Measurements from ENCODE around the gene EDIL3.
A peak's percentile ranks its signal among the peaks of the same experiment; 100 is the strongest.
"Not testable (repeated sequence)": the region's sequence is repeated elsewhere in the genome, so short reads cannot be mapped to it uniquely, and the experiment has no call there.

EDIL3 gene

DNA sequence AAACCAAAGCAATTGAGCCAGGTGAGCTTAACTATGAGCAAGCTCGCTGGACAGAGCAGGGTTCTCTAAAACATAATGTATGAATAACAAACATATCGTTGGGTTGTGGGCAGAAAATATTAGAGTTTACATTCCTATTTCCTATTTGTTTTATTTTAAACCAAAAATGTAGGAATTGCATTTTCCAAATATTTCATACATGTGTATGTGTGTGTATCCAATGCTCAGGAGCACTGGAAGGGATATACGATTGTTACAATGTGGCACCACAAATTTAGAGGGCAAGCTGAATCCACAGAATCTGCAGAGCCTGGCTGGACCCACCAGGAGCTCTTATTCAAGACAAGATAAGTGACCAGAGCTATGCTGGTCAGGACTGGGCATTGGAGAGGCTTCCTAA is 338.7 kb downstream of the EDIL3 start:
- no peak for DNase-seq (ENCODE audit: low read depth)
- TF ChIP-seq, protein P1, sequence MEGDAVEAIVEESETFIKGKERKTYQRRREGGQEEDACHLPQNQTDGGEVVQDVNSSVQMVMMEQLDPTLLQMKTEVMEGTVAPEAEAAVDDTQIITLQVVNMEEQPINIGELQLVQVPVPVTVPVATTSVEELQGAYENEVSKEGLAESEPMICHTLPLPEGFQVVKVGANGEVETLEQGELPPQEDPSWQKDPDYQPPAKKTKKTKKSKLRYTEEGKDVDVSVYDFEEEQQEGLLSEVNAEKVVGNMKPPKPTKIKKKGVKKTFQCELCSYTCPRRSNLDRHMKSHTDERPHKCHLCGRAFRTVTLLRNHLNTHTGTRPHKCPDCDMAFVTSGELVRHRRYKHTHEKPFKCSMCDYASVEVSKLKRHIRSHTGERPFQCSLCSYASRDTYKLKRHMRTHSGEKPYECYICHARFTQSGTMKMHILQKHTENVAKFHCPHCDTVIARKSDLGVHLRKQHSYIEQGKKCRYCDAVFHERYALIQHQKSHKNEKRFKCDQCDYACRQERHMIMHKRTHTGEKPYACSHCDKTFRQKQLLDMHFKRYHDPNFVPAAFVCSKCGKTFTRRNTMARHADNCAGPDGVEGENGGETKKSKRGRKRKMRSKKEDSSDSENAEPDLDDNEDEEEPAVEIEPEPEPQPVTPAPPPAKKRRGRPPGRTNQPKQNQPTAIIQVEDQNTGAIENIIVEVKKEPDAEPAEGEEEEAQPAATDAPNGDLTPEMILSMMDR (conservative IDR thresholded peaks at IDR 0.05; ENCODE audit: control insufficient read depth, insufficient read depth, low read depth, low read length), result no peak

GRCh38 chr5:84036842-84037241 is 347.8 kb downstream of the EDIL3 start:
- no peak overlapping the region for H3K4me3 ChIP-seq (ENCODE audit: control insufficient read depth, low read depth, low read length)
- DNase-seq (ENCODE audit: low read depth), result no peak
- TF ChIP-seq, protein P1 (conservative IDR thresholded peaks at IDR 0.05; ENCODE audit: control insufficient read depth, insufficient read depth, low read depth, low read length), result no peak

More for the DNA sequence above, 338.7 kb downstream of the EDIL3 start:
- no peak overlapping the region for H3K4me3 ChIP-seq (ENCODE audit: control insufficient read depth, low read depth, low read length)

- H3K4me3 ChIP-seq (ENCODE audit: control insufficient read depth, low read depth, low read length), result no peak overlapping the region
- DNase-seq (ENCODE audit: low read depth), result peak; percentile 8
- TF ChIP-seq, protein P1 (conservative IDR thresholded peaks at IDR 0.05; ENCODE audit: control insufficient read depth, insufficient read depth, low read depth, low read length), result no peak
These were observed 352.4 kb downstream of the EDIL3 start for GRCh38 chr5:84032324-84032723.

- DNase-seq (ENCODE audit: low read depth), result peak; percentile 15
- TF ChIP-seq, protein P1 (conservative IDR thresholded peaks at IDR 0.05; ENCODE audit: control insufficient read depth, insufficient read depth, low read depth, low read length), result no peak
- no peak overlapping the region for H3K4me3 ChIP-seq (ENCODE audit: control insufficient read depth, low read depth, low read length)
These were observed 356.6 kb downstream of the EDIL3 start for GRCh38 chr5:84028093-84028492.

DNA sequence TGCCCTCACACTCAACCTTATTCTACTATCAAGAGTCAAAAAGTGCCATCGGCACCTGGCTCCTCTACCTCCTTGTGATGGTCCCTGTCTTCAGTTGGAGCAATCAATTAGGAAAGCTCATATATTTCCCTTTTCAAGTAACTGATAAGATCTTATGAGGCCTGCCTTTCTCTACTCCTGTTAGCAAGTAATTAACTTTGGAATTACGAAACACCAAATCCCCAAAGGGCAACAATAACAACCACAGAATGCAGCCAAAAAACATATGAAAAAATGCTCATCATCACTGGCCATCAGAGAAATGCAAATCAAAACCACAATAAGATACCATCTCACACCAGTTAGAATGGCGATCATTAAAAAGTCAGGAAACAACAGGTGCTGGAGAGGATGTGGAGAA is 366.2 kb downstream of the EDIL3 start:
- not testable (repeated sequence) for DNase-seq (ENCODE audit: low read depth); H3K4me3 ChIP-seq (ENCODE audit: control insufficient read depth, low read depth, low read length)

DNA sequence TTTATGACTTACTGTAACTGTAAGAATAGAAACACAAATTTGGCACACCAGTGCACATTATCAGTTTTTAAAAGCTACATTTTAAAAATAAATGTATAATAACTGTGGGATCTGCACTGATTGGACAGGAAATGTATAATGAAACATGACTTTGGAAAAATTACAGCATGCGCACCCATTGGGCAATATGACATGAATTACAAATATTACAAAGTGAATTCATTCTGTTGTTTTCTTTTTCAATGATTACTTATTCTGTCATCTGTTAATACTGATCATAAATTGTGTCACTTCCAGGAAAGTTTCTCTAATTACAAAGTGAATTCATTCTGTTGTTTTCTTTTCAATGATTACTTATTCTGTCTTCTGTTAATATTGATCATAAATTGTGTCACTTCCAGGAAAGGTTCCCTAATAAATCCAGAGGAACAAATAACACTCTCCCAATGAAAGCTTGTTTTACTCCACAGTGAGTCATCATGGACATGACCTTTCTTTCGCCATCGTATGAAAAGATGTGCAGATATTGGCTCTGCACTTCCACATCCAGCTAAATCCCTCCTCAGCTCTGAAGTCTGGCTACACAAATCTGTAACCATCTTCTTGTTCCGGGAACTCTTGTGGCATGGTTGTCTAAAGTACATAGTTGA is 367.0 kb downstream of the EDIL3 start:
- TF ChIP-seq, protein P1 (conservative IDR thresholded peaks at IDR 0.05; ENCODE audit: control insufficient read depth, insufficient read depth, low read depth, low read length), result no peak
- peak; percentile 38 for DNase-seq (ENCODE audit: low read depth)
- no peak overlapping the region for H3K4me3 ChIP-seq (ENCODE audit: control insufficient read depth, low read depth, low read length)

DNA sequence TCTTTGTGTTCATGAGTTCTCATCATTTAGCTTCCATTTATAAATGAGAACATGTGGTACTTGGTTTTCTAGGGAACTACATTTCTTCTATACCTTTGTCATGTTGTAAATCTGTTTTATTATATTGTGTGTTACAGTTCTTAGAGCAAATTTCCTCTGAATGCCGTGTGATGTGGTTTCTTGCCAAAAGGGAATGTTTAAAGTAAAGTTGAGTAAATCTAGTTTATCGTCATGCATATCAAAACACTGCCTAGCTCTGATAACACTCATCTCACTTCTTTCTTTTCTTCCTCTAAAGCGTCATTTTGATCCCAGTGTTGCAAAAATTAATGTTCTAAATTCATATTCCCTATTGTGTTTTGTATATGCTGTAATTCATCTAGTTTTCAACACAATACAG is 368.6 kb downstream of the EDIL3 start:
- DNase-seq (ENCODE audit: low read depth), result no peak
- no peak overlapping the region for H3K4me3 ChIP-seq (ENCODE audit: control insufficient read depth, low read depth, low read length)
- TF ChIP-seq, protein P1 (conservative IDR thresholded peaks at IDR 0.05; ENCODE audit: control insufficient read depth, insufficient read depth, low read depth, low read length), result no peak
